Measurements from ENCODE around the gene SLC10A4.

The SLC10A4 gene

DNA sequence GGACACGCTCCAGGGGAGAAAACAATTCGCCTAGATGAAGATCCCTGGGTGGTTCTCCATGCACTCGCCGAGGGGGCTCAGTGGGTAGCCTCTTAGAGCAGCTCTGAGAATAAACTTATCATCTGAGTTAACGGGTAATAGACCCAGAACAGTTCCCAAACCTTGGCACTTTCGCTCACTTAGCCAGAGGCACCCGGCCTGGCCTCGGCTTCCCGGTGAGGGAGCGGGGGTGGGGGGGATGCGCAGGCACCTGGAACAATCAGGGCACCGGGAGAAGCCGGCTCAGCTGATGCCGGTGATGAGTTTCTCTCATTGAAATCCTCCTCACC lies 6.5 kb downstream of the SLC10A4 start:
- DNase-seq (ENCODE audit: low spot score) = no peak

DNA sequence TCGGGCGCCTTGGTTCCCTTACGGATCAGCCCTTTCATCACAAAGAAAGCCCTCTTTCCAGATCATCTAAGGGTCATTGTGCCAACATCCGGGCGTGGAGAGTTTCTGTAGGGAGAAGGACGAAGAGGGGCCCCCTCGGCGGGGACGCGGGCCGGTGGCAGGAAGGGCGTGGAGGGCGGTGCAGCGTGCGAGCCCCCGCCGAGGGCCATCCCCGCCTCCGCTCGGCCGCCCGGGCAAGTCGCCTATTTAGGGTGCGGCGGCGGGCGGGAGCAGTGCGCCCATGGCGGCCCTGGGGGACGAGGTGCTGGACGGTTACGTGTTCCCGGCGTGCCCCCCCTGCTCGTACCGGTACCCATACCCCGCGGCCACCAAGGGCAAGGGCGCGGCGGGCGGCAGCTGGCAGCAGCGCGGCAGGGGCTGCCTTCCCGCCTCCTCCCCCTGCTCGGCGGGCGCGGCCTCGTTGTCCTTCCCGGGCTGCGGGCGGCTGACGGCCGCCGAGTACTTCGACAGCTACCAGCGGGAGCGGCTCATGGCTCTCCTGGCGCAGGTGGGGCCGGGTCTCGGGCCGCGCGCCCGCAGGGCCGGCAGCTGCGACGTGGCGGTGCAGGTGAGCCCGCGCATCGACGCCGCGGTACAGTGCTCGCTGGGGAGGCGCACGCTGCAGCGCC lies 7.0 kb downstream of the SLC10A4 start, which contains the start of gene ZAR1:
ZAR1 (plus strand) TSS at position 241 of the 668 bp plus-strand sequence; CDS start at position 281, 40 bp downstream.
- no peak for DNase-seq (ENCODE audit: low spot score)

GRCh38 chr4:48490680-48491513 lies 7.8 kb downstream of the SLC10A4 start:
- no peak for DNase-seq (ENCODE audit: low spot score)

- no peak for DNase-seq (ENCODE audit: low spot score)
Observed at GRCh38 chr4:48491514-48492176, 8.5 kb downstream of the SLC10A4 start.

GRCh38 chr4:48493452-48494100 lies 10.4 kb downstream of the SLC10A4 start:
- no peak for DNase-seq (ENCODE audit: low spot score)

DNA sequence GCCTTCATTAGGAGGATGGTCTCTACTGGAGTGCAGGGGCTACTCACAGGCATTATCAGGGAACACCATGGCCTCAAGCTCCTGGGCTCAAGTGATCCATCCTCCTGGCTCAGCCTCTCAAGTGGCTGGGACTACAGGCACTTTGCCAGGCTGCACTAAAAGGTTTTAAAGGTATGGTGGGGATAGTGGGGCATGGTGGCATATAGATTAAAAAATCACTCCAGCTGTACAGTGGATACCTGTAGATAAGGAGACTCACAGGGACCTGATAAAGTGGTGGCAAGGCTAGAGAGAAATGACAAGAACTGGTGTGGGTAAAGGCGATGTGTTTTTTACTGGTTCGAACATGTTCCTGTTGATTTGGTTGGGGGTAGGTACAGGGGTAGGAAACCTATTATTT lies 12.8 kb downstream of the SLC10A4 start:
- DNase-seq (ENCODE audit: low spot score) = no peak

DNA sequence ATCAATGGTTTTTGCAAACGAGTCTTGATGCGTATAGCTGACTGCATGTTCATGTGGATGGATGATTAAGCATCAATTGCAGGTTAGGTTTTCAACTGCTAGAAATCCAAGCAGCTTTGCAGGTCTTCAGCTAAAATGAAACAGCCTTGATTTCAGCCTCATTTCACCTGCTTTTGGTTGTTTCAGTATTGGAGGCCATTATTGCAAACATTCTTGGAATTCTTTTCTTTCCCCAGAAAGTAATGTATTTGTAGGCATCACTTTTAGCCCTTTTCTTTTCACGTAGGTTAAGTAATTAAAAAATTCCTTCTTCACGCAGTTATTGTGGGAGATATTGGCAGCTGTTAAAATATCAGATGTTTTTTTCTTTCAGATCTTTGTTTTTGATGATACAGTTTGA lies 15.8 kb downstream of the SLC10A4 start:
- no peak for DNase-seq (ENCODE audit: low spot score)

- DNase-seq (ENCODE audit: low spot score) = no peak
Observed at GRCh38 chr4:48499551-48500066, 16.5 kb downstream of the SLC10A4 start.

DNA sequence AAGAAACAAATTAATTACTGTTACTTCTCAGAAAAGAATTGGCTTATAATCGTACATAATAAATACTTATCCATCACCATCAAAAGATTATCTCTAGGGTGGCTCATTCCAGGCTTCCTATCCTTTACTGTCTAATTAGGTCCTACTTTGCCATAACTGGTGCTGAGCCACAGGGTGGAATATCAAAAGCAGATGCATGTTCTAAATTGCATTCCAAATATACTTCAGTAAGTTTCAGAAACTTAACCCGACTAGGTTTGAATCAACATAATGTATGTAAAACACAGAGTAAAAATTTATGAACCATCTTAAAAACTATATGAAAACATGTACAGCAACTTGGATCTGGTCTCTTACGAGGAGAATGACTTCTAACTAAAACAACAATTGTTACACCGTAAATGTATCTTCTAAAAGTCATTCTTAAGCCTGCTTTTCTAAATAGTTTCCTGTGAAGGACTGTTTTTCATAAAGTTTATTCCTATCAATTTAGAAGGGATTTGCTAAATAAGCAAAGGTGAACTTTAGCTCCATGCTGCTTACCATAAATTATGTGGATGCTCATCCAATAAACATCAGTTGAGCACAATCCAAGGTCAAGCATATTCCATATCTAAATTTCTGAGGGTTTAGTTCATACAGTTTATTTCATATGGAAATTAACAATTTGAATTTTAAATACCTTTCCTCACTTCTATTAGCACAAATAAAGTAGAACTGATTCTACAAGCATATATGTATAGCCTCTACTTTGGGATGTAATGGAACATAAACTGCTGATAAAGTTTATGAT lies 20.3 kb downstream of the SLC10A4 start:
- DNase-seq (ENCODE audit: low spot score) = no peak

GRCh38 chr4:48504026-48504330 lies 20.8 kb downstream of the SLC10A4 start:
- DNase-seq (ENCODE audit: low spot score) = no peak

- DNase-seq (ENCODE audit: low spot score) = no peak
Observed at GRCh38 chr4:48504352-48504751, 21.2 kb downstream of the SLC10A4 start.

DNA sequence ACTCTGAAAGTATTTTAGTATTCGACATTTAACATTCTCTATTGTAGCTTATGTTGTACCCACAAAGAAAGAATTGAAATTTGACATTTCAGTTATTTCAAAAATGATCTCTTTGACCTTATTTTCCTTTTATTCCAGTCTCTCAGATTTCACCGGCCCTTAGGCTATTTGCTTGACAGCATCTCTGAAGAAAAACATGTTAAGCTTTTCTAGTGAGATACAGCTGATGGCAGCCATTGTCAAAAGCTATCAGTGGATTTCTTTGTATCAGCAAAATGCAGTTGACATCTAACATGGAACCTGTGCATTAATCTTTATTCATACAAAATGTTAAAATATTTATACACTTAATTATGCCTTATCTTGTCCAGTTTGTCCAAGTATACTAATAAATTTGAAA lies 23.6 kb downstream of the SLC10A4 start:
- DNase-seq (ENCODE audit: low spot score) = no peak

DNA sequence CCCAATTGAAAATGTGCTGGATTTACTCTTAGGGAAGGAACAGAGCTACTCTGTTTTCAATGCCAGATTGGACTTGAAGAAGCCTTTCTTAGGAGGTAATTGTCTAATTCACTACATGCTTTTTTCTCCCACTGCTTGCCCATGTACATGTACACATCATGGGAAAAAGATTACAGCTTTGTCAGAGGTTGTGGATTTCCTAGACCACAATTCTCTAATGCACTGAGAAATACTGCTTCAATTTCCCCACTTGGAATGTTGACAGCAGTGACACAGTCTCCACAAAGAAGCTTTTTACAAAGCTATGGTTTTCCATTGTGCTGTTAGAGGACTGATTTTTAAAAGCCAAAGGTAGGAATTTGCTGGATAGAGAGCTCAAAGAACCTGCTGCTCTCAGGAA lies 26.4 kb downstream of the SLC10A4 start:
- no peak for DNase-seq (ENCODE audit: low spot score)

- peak; percentile 23 for DNase-seq (ENCODE audit: low spot score)
Observed at GRCh38 chr4:48518143-48518542, 35.0 kb downstream of the SLC10A4 start.

GRCh38 chr4:48526406-48526805 lies 43.3 kb downstream of the SLC10A4 start:
- no peak for DNase-seq (ENCODE audit: low spot score)

GRCh38 chr4:48538358-48538757 lies 55.2 kb downstream of the SLC10A4 start:
- DNase-seq (ENCODE audit: low spot score) = no peak
